Measurements from ENCODE around the gene FAAP20. TPM values are rescaled to one million over a fixed set of nuclear protein-coding genes. Genes with fewer than 3 reads are reported as not detected.

Gene FAAP20
- total and polyA plus RNA-seq, 2 of the 8 experiments (the other 6 are each of a cell fraction or from before 2014, with no cell fraction given): 58.4 to 99.8 TPM

DNA sequence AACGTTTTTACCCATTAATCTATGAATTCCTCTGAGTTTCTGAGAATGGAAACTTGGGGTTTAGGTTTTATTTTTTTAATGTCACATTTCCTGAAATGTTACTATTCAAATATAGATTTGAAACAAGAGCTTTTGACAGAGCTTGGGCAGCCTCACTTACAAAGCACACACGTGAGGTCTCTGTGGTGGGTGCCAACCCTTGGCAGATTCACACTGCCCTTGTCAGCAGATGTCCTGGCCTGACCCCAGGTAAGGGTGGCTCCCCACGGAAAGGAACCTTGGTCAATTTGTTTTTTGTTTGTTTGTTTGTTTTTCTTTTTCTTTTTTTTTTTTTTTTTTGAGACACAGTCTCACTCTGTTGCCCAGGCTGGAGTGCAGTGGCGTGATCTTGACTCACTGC, 53.5 kb downstream of the FAAP20 start:
- Histone ChIP-seq H3K4me1 (replicated peaks in 1 of 4; ENCODE audit: control insufficient read depth in 3 of 4, insufficient read depth in 4 of 4, low read length in 3 of 4) (no peaks in the 10 kb centered on the region), H2BK12ac (ENCODE audit: low read depth, low read length) (no peak overlapping the region), H3K18ac (ENCODE audit: extremely low read depth, low read length) (no peak overlapping the region), H4K91ac (replicated peaks; ENCODE audit: insufficient read length, low read length) (no peak overlapping the region), H3K4me3 (ENCODE audit: extremely low read depth in 1 of 4, insufficient read depth in 2 of 4, low read depth in 3 of 4, low read length in 4 of 4) (no peak overlapping the region), H3K79me1 (ENCODE audit: low read depth, low read length) (peaks cover 1% of the 10 kb centered on the region; the same call in 1 of the 2 replicates), H3K23ac (ENCODE audit: insufficient read length) (no peak overlapping the region), H2BK5ac (ENCODE audit: low read depth, low read length) (no peak overlapping the region), H3K79me2 (ENCODE audit: control insufficient read depth in 1 of 2, insufficient read depth in 2 of 2, low read length in 2 of 2) (no peaks in the 10 kb centered on the region), H2BK15ac (ENCODE audit: low read length) (no peak overlapping the region), H4K5ac (ENCODE audit: insufficient read length, low read depth, low read length) (no peak overlapping the region), H3K9ac (replicated peaks in 1 of 4; ENCODE audit: extremely low read depth in 1 of 4, low read depth in 3 of 4, low read length in 3 of 4) (no peak overlapping the region), H2BK120ac (replicated peaks; ENCODE audit: low read depth, low read length) (no peak overlapping the region), H3K23me2 (ENCODE audit: low read depth, low read length) (no peaks in the 10 kb centered on the region), H2BK20ac (ENCODE audit: low read length) (no peak overlapping the region), H3K4ac (replicated peaks; ENCODE audit: insufficient read length, low read depth, low read length) (no peak overlapping the region), H3K4me2 (ENCODE audit: insufficient read depth in 1 of 2, low read depth in 2 of 2, low read length in 2 of 2) (no peak overlapping the region), H3K27me3 (replicated peaks in 1 of 4; ENCODE audit: control insufficient read depth in 3 of 4, extremely low read depth in 1 of 4, insufficient read depth in 3 of 4, low read length in 3 of 4) (no peaks in the 10 kb centered on the region), H3K56ac (replicated peaks; ENCODE audit: insufficient read length, low read depth, low read length) (no peak overlapping the region), H3K14ac (ENCODE audit: insufficient read length) (no peak overlapping the region), H4K8ac (ENCODE audit: extremely low read depth, insufficient read depth, low read length) (no peak overlapping the region), H2AFZ (ENCODE audit: low read length) (no peak overlapping the region), H3K36me3 (ENCODE audit: control insufficient read depth in 2 of 4, insufficient read depth in 4 of 4, low read length in 3 of 4) (peaks cover 0 to 7% (median 2%) of the 10 kb centered on the region in 4 experiments; a peak in 6 of 8 replicates), H3K27ac (ENCODE audit: low read depth, low read length) (no peak overlapping the region), H2AK5ac (ENCODE audit: low read depth, low read length) (no peak overlapping the region), H3K9me3 (ENCODE audit: insufficient read depth in 2 of 2, low read depth in 1 of 2, low read length in 1 of 2) (no peaks in the 10 kb centered on the region), H4K20me1 (replicated peaks in 1 of 2; ENCODE audit: control insufficient read depth in 1 of 2, insufficient read depth in 2 of 2, low read length in 2 of 2) (peaks cover 0 to 5% of the 10 kb centered on the region in 2 experiments)
- 91% methylated on average over 3 of the region's 4 CpGs; no CpG with 5 or more reads in 1 of the 2 experiments for WGBS, 2 experiments (ENCODE audit: extremely low coverage in 1 of 2, insufficient coverage in 1 of 2, insufficient read length in 1 of 2, insufficient replicate concordance in 2 of 2, low coverage in 1 of 2, low lambda C conversion rate in 2 of 2, missing lambda C conversion rate in 1 of 2)
- FAIRE-seq (no peak), DNase-seq (ENCODE audit: low read depth in 1 of 2, low spot score in 2 of 2) (no peak)
- no peak for TF ChIP-seq SIN3A (conservative IDR thresholded peaks at IDR 0.05 in 1 of 2, IDR thresholded peaks at IDR 0.05 in 1 of 2; ENCODE audit: low read depth in 1 of 2, low read length in 2 of 2)
- TF ChIP-seq EP300 (IDR thresholded peaks at IDR 0.05; ENCODE audit: borderline replicate concordance in 1 of 2, low read depth in 2 of 2, low read length in 2 of 2): no peak
- TF ChIP-seq GABPA (IDR thresholded peaks at IDR 0.05; ENCODE audit: borderline replicate concordance, insufficient read depth, low read length): no peak
- POLR2A ChIA-PET (ENCODE audit: partially characterized antibody): interaction anchor here (2.0 kb wide), 1 partner anchor 9 kb away, joined by 9 read pairs; no protein-coding TSS in a partner anchor
- CTCF ChIA-PET (ENCODE audit: partially characterized antibody): interaction anchor here (0.6 to 5.1 kb wide), 24 partner anchors 9 to 310 kb away, joined by 3 to 58 read pairs (median 8); no protein-coding TSS in a partner anchor

All from H1 (cell line).